K562 (cell line): ENCODE results near the gene LRRC8E. TPM values are rescaled to one million over a fixed set of nuclear protein-coding genes. Genes with fewer than 3 reads are reported as not detected.
A peak's percentile ranks its signal among the peaks of the same experiment; 100 is the strongest.

Experiments used
- ARID1B ChIP-seq: fragments of 450-650 bp; IDR thresholded peaks from 2 replicates; pipeline ENCODE4 v1.6.1; 2016; ENCODE audit warnings: antibody characterized with exemption, mild to moderate bottlenecking, inconsistent platforms
- EGR1 ChIP-seq: fragments of 450-650 bp; conservative IDR thresholded peaks from 2 replicates; pipeline ENCODE4 v1.6.1; 2017; ENCODE audit warnings: mild to moderate bottlenecking
- ERF ChIP-seq: fragments of 450-650 bp; formaldehyde crosslinking; IDR thresholded peaks from 2 replicates; pipeline ENCODE4 v1.4.0; 2020; ENCODE audit warnings: mild to moderate bottlenecking, mixed read lengths
- FOXJ3 ChIP-seq: sonication (generic); formaldehyde crosslinking; IDR thresholded peaks from 2 replicates; pipeline ENCODE4 v1.4.0; 2020; ENCODE audit warnings: mild to moderate bottlenecking, missing genetic modification reagents
- FUS ChIP-seq: fragments of 200-400 bp; formaldehyde crosslinking; optimal IDR thresholded peaks from 2 replicates; pipeline ENCODE3; 2017; ENCODE audit warnings: low read depth, low read length
- GTF2A2 ChIP-seq: IDR thresholded peaks from 2 replicates; pipeline ENCODE4 v1.6.1; 2016; ENCODE audit warnings: mild to moderate bottlenecking, missing genetic modification characterization, missing compliant biosample characterization
- HNRNPK ChIP-seq: fragments of 200-400 bp; formaldehyde crosslinking; IDR thresholded peaks from one replicate; pipeline ENCODE4 v1.6.1; 2018; ENCODE audit warnings: mild to moderate bottlenecking, low read depth, low read length; ENCODE audit not compliant: poor library complexity, severe bottlenecking
- HOXB6 ChIP-seq: fragments of 250-450 bp; sonication (Bioruptor Pico); IDR thresholded peaks from 2 replicates; pipeline ENCODE4 v1.5.1; 2022; ENCODE audit warnings: mild to moderate bottlenecking, borderline replicate concordance
- KLF16 ChIP-seq: IDR thresholded peaks from 2 replicates; pipeline ENCODE4 v1.6.1; 2016; ENCODE audit warnings: antibody characterized with exemption
- MAX ChIP-seq: sonication (generic); formaldehyde crosslinking; IDR thresholded peaks from 2 replicates; pipeline ENCODE4 v1.9.0; 2022; ENCODE audit warnings: mild to moderate bottlenecking, missing genetic modification reagents
- MEF2A ChIP-seq: IDR thresholded peaks from 2 replicates; pipeline ENCODE4 v1.6.1; 2011; ENCODE audit warnings: low read depth, mild to moderate bottlenecking, low read length, moderate library complexity; ENCODE audit not compliant: control insufficient read depth
- MYC ChIP-seq, 2 experiments: fragments of 250-450 bp in 1 of 2; sonication (Bioruptor Pico) in 1 of 2; IDR thresholded peaks; 2 replicates each; pipeline versions ENCODE4 v1.5.1 to v1.6.1; 2012 to 2021; ENCODE audit warnings: low read depth in 2 of 2, borderline replicate concordance in 1 of 2, improper control_type of control experiment in 1 of 2, low read length in 1 of 2, mild to moderate bottlenecking in 1 of 2, moderate library complexity in 1 of 2
- PKNOX1 ChIP-seq: fragments of 450-650 bp; IDR thresholded peaks from 2 replicates; pipeline ENCODE4 v1.6.1; 2016
- POLR2AphosphoS2 ChIP-seq: IDR thresholded peaks from 2 replicates; pipeline ENCODE4 v1.6.1; 2012; ENCODE audit warnings: low read length, improper control_type of control experiment
- RFX1 ChIP-seq: fragments of 450-650 bp; IDR thresholded peaks from 2 replicates; pipeline ENCODE4 v1.6.1; 2016; ENCODE audit warnings: mild to moderate bottlenecking, moderate library complexity
- SIX5 ChIP-seq, 2 experiments: IDR thresholded peaks; 2 replicates each; pipeline ENCODE4 v1.6.1; 2011; ENCODE audit warnings: low read length in 2 of 2, borderline replicate concordance in 1 of 2, low read depth in 1 of 2, mild to moderate bottlenecking in 1 of 2, moderate library complexity in 1 of 2; ENCODE audit not compliant: insufficient read depth in 1 of 2
- STAG1 ChIP-seq: sonication (generic); formaldehyde crosslinking; IDR thresholded peaks from 2 replicates; pipeline ENCODE4 v1.5.0; 2020; ENCODE audit warnings: missing genetic modification reagents, borderline replicate concordance
- XRCC5 ChIP-seq: fragments of 200-400 bp; formaldehyde crosslinking; IDR thresholded peaks from 2 replicates; pipeline ENCODE4 v1.6.1; 2017; ENCODE audit warnings: low read depth, mild to moderate bottlenecking, low read length
- ZNF124 ChIP-seq: sonication (generic); formaldehyde crosslinking; IDR thresholded peaks from 2 replicates; pipeline ENCODE4 v1.8.1; 2022; ENCODE audit warnings: missing genetic modification reagents
- ZNF165 ChIP-seq: fragments of 250-450 bp; sonication (Bioruptor Pico); IDR thresholded peaks from 2 replicates; pipeline ENCODE4 v1.4.0; 2020; ENCODE audit warnings: borderline replicate concordance
- ZNF408 ChIP-seq: fragments of 250-450 bp; sonication (Bioruptor Pico); IDR thresholded peaks from 2 replicates; pipeline ENCODE4 v1.4.0; 2020; ENCODE audit warnings: low read depth, mild to moderate bottlenecking, moderate library complexity
- ZNF507 ChIP-seq: conservative IDR thresholded peaks from 2 replicates; pipeline ENCODE4 v1.6.1; 2017; ENCODE audit warnings: missing genetic modification characterization, missing compliant biosample characterization
- polyA plus RNA-seq, 8 experiments: library from polyadenylated mRNA; depleted of rRNA in 4 of 8; stranded (reverse) in 5 of 8; unstranded in 3 of 8; fragments of >200 nt; fragmentation: Nextera tagmentation in 2 of 8; fragmentation: Illumina TruSeq in 1 of 8; extraction: Ambion mirVana in 2 of 8; extraction: Trizol in 1 of 8; gene quantifications; 2 replicates each; pipeline versions ENCODE4 v1.2.1 to v1.2.3, GENCODE V29; 2011 to 2014; ENCODE audit warnings: inconsistent platforms in 1 of 8, missing spikeins in 1 of 8
- total RNA-seq, 7 experiments: library from RNA; depleted of rRNA in 6 of 7; stranded (reverse); fragments of >200 nt in 6 of 7; fragmentation: Illumina TruSeq in 2 of 7; extraction: Trizol in 2 of 7; gene quantifications; 2 replicates each; pipeline versions ENCODE4 v1.2.1 to v1.2.3, GENCODE V29; 2011 to 2021; ENCODE audit warnings: low replicate concordance in 1 of 7
- TF ChIP-seq, protein P1 (sequence below): fragments of 250-450 bp; sonication (Bioruptor Pico); IDR thresholded peaks from 2 replicates; pipeline ENCODE4 v1.8.0; 2022; ENCODE audit warnings: moderate library complexity, mild to moderate bottlenecking, inconsistent platforms
- TF ChIP-seq, protein P2 (sequence below): fragments of 250-450 bp; sonication (Bioruptor Pico); IDR thresholded peaks from 2 replicates; pipeline ENCODE4 v1.5.0; 2021

Gene LRRC8E
- total and polyA plus RNA-seq, 9 of the 15 experiments (the other 6 are each of a cell fraction or from before 2014, with no cell fraction given): 0.08 to 5.7 (median 3.5) TPM; not detected in 1

DNA sequence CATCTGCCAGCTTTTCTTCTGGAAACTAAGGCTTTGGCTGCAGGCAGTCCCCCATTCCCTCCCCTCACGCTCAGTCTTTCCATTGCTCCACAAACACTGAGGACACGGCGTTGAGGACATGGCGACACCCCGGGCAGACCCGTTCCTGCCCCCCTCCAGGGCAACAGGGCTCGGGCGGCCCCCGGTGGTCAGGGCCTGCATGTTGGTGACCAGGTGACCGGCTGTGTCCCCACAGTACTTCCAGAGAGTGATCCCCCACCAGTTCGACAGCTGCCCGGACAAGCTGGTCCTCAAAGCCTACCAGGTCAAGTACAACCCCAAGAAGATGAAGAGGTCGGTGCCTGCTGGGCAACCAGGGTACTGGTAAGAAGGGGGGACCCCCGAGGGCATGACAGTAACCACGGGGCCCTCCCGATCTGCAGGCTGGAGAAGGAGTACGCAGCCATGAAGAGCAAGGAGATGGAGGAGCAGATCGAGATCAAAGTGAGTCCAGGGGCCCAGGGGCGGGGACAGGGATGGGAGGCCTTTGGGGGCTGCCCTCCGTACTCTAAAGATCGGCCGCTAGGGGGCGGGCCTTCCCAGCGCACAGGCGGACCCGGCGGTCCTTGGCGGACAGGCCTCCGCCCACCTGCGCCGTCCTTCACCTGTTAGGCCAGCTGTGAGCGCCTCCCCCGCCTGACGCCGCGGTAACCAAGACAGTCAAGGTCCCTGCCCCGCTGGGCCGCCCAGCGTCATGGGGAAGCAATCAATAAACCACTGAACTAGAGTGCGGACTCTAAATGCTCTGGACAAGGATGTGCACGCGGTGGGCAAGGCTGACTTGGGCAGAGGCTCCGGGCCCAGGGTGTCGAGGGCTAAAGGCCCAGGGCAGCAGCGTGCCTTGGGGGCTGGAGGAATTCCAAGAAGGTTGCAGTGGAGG is 35.2 kb upstream of the LRRC8E start (continued):
- TF ChIP-seq, protein P1, sequence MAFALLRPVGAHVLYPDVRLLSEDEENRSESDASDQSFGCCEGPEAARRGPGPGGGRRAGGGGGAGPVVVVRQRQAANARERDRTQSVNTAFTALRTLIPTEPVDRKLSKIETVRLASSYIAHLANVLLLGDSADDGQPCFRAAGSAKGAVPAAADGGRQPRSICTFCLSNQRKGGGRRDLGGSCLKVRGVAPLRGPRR (CRISPR knock-in tag): 0 out of 2 replicates have a peak, but pooled peaks have one; percentile 39
- no peak for TF ChIP-seq ZNF408 (CRISPR knock-in tag)
- TF ChIP-seq PKNOX1: peak; percentile 50; the same call in 1 of the 2 replicates
- no peak for TF ChIP-seq ZNF124
- peak; percentile 67 for TF ChIP-seq KLF16
- TF ChIP-seq FOXJ3 (CRISPR knock-in tag): no peak
- TF ChIP-seq ZNF507 (tag): no peak
- TF ChIP-seq MYC (IDR thresholded peaks at IDR 0.05; ENCODE audit: low read depth, low read length): peak; percentile 47
- no peak for TF ChIP-seq MYC (CRISPR knock-in tag; IDR thresholded peaks at IDR 0.05; ENCODE audit: borderline replicate concordance, low read depth)
- no peak for TF ChIP-seq ZNF165 (CRISPR knock-in tag)
- no peak for TF ChIP-seq POLR2AphosphoS2
- no peak for TF ChIP-seq SIX5 (IDR thresholded peaks at IDR 0.05; ENCODE audit: borderline replicate concordance in 1 of 2, insufficient read depth in 1 of 2, low read depth in 1 of 2, low read length in 2 of 2)
- TF ChIP-seq XRCC5: 0 out of 2 replicates have a peak, but pooled peaks have one; percentile 72
- no peak; the same call in 1 of the 2 replicates for TF ChIP-seq STAG1 (CRISPR knock-in tag)
- no peak for TF ChIP-seq HOXB6 (CRISPR knock-in tag)
- no peak for TF ChIP-seq MEF2A
- no peak for TF ChIP-seq FUS
- no peak; the same call in 1 of the 2 replicates for TF ChIP-seq MAX
- no peak for TF ChIP-seq GTF2A2 (tag)
- no peak for TF ChIP-seq RFX1
- TF ChIP-seq ERF (CRISPR knock-in tag): no peak
- peak; percentile 24; the same call in 1 of the 2 replicates for TF ChIP-seq ARID1B
- peak; percentile 88 for TF ChIP-seq EGR1
- TF ChIP-seq, protein P2, sequence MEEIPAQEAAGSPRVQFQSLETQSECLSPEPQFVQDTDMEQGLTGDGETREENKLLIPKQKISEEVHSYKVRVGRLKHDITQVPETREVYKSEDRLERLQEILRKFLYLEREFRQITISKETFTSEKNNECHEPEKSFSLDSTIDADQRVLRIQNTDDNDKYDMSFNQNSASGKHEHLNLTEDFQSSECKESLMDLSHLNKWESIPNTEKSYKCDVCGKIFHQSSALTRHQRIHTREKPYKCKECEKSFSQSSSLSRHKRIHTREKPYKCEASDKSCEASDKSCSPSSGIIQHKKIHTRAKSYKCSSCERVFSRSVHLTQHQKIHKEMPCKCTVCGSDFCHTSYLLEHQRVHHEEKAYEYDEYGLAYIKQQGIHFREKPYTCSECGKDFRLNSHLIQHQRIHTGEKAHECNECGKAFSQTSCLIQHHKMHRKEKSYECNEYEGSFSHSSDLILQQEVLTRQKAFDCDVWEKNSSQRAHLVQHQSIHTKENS: no peak
- no peak for TF ChIP-seq HNRNPK
